Esophagus (tissue), 2 donors: Measurements from ENCODE around the gene ADGRF5. TPM values are rescaled to one million over a fixed set of nuclear protein-coding genes. Genes with fewer than 3 reads are reported as not detected.
A peak's percentile ranks its signal among the peaks of the same experiment; 100 is the strongest.

Experiments used
- H3K27ac ChIP-seq, 2 donors: one replicate each; pipeline ENCODE4 v1.5.1; 2013; ENCODE audit warnings: low read depth in 2 of 2, mild to moderate bottlenecking in 2 of 2, inconsistent platforms in 1 of 2, low read length in 1 of 2, moderate library complexity in 1 of 2
- H3K27me3 ChIP-seq, 2 donors: one replicate each; pipeline ENCODE4 v1.6.1; 2013; ENCODE audit warnings: low read length in 2 of 2, control low read depth in 1 of 2, mild to moderate bottlenecking in 1 of 2; ENCODE audit not compliant: insufficient read depth in 2 of 2, control insufficient read depth in 1 of 2
- H3K36me3 ChIP-seq, 2 donors: one replicate each; pipeline ENCODE4 v1.6.1; 2013; ENCODE audit warnings: low read length in 1 of 2; ENCODE audit not compliant: control insufficient read depth in 2 of 2, insufficient read depth in 2 of 2
- H3K4me1 ChIP-seq, 2 donors: one replicate each; pipeline ENCODE4 v1.6.1; 2013; ENCODE audit warnings: low read length in 1 of 2; ENCODE audit not compliant: control insufficient read depth in 2 of 2, insufficient read depth in 2 of 2
- H3K4me3 ChIP-seq, 2 donors: one replicate each; pipeline ENCODE4 v1.5.1; 2013; ENCODE audit warnings: low read length in 2 of 2, mild to moderate bottlenecking in 2 of 2, low read depth in 1 of 2, moderate library complexity in 1 of 2
- H3K9me3 ChIP-seq, 2 donors: one replicate each; pipeline ENCODE4 v1.6.1; 2013; ENCODE audit warnings: mild to moderate bottlenecking in 2 of 2, low read depth in 1 of 2, low read length in 1 of 2, moderate library complexity in 1 of 2; ENCODE audit not compliant: control insufficient read depth in 2 of 2, insufficient read depth in 1 of 2
- WGBS, 2 donors: extraction: QIAGEN DNeasy Blood & Tissue Kit; methylation state at CpG; one replicate each; pipeline ENCODE4 v1.1.7; 2013; 5-methylcytosine and 5-hydroxymethylcytosine counted together
- polyA plus RNA-seq, 2 donors: library from polyadenylated mRNA; stranded (reverse); fragments of 200-250 nt; gene quantifications; one replicate each; pipeline ENCODE4 v1.2.3, GENCODE V29; 2013
- donor health status: healthy with polysubstance abuse.
- donor health status: Bipolar disorder and iron deficiency.

The ADGRF5 gene
- polyA plus RNA-seq, 2 donors, result 1.7 to 2.2 TPM

DNA sequence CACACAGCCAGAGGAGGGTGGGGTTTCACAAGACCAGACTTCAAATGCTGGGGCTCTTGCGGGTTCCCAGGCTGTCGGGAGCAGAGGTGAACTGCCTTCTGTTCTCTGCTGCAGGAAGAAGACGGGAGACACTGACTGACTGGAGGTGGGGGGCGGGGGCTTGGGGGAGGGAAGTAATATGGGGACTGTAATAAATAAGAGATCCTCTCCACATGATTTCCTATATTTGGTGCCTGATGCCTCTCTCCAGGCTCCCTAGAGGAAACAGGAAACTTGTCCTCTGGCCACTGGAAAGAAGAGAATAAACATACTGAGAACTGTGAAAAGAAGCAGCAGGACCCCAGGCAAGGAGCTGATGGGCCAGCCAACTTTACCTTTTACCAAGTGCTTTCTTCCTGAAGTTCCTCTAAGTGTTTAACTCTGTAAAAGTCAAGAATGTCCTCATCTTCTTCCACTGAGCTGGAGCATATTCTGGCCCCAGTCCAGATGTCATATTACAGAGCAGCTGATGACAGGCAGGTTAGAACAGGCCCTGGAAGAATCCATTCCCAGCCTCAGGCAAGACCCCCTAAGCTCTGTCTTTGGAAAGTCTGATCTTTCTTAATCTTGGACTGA, 33.2 kb upstream of the ADGRF5 start:
- Histone ChIP-seq H3K4me1 (no peaks in the 10 kb centered on the region), H3K27ac (no peak overlapping the region), H3K9me3 (no peaks in the 10 kb centered on the region), H3K36me3 (no peaks in the 10 kb centered on the region), H3K27me3 (peaks cover 0 to 2% of the 10 kb centered on the region in 2 donors), H3K4me3 (no peak overlapping the region)
- WGBS, 2 donors, result 43 to 57% methylated on average over 4 of the region's 4 CpGs

DNA sequence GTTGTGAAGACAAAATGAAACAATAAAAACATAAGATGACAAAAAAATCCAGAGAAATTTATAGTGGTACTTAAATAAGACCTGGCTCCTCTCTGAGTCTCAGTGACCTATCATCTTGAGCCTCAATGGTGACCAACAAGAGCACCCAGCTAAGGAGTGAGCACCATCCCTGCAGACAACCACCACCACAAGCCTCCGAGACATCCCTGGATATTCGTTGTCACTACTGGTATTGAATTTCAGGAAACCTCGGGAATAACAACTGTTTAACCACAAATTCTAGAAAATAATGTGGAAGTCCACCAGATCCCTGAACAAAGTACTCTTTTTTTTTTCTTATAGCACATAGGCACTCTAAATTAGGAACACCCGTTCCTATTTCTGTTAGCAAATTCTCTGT, 32.2 kb upstream of the ADGRF5 start:
- H3K9me3 ChIP-seq, result no peaks in the 10 kb centered on the region
- H3K36me3 ChIP-seq, result no peaks in the 10 kb centered on the region
- H3K27ac ChIP-seq, result no peak overlapping the region
- no peaks in the 10 kb centered on the region for H3K4me1 ChIP-seq
- no peak overlapping the region for H3K4me3 ChIP-seq
- WGBS, 2 donors, result 76 to 85% methylated on average over 4 of the region's 4 CpGs
- peaks cover 0 to 2% of the 10 kb centered on the region in 2 donors for H3K27me3 ChIP-seq

DNA sequence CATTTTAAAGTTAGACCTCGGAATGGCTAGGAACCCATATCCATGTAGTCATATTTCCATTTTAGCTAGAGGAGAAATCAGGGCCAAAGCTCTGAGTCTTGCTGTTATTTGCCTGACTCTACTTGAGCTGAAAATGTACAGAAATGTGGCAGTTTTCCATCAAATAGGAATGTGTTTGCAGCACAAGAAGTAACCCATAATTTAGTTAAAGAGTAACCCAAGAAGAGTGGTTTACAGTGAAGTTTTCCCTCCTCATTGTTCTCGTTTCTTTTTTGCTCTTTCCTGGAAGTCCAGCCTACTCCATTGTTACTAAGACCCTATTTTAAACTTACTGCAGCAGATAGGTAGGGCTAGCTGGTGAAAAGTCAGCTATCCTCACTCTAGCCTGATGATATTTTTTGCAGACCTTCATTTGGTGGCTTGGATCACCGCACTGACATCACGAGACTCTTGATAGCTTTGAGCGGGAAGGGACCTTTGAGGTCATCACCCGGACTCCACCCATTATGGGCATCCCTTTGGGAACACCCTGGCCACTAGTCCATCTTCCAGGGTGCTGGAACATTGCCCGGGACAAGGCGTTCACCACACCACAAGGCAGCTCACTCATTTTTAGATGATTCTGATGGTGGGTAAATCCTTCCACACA, 28.0 kb upstream of the ADGRF5 start:
- WGBS, 2 donors, result 72 to 75% methylated on average over 8 of the region's 8 CpGs
- no peaks in the 10 kb centered on the region for H3K4me1 ChIP-seq
- H3K9me3 ChIP-seq, result no peaks in the 10 kb centered on the region
- no peak overlapping the region for H3K27ac ChIP-seq
- peaks cover 0 to 2% of the 10 kb centered on the region in 2 donors for H3K27me3 ChIP-seq
- H3K4me3 ChIP-seq, result no peak overlapping the region
- no peaks in the 10 kb centered on the region for H3K36me3 ChIP-seq

DNA sequence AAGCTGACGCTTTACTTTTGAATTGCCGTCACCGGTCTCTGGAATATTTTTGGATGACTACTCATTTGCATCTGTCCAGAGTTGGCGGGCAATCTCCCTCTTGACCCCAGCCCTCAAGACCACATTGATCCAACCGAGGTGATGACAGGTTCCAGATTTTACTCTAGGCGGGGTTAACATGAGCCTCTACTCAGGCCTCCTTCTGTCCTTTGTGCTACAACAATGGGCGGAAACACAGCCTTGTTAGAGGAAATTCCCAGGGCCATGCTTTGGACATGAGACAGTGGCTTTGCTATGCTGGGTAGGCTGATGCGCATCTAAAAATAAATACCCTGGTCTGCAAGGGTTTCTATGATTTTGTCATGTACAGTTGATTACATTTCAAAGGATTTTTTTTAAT, 27.0 kb upstream of the ADGRF5 start:
- WGBS, 2 donors, result 80 to 81% methylated on average over 8 of the region's 8 CpGs
- H3K36me3 ChIP-seq, result no peaks in the 10 kb centered on the region
- H3K27me3 ChIP-seq, result peaks cover 0 to 2% of the 10 kb centered on the region in 2 donors
- H3K4me3 ChIP-seq, result no peak overlapping the region
- no peaks in the 10 kb centered on the region for H3K9me3 ChIP-seq
- no peaks in the 10 kb centered on the region for H3K4me1 ChIP-seq
- H3K27ac ChIP-seq, result no peak overlapping the region

DNA sequence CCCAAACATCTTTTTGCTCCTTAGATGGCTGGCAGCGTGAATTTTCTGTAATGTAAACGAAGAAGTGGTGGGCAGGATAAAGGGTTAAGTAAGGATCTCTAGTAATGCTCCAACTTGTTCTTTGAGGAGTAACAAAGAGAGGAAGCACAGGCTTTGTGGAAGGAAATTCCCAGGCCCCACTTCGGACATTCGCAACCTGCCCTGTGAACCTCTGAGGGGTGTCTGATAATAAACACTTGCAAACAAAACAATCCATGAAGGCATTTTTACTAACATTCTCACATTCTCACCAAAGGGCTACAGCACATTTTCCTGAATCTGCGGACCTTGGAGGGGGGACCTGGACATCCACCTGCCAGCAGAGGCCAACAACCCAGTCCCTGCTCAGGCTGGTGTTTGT, 25.8 kb upstream of the ADGRF5 start:
- Histone ChIP-seq H3K27ac (peak overlapping the region in 1 of 2 donors; percentile 36), H3K4me1 (no peaks in the 10 kb centered on the region)
- 75 to 81% methylated on average over 5 of the region's 5 CpGs for WGBS, 2 donors

DNA sequence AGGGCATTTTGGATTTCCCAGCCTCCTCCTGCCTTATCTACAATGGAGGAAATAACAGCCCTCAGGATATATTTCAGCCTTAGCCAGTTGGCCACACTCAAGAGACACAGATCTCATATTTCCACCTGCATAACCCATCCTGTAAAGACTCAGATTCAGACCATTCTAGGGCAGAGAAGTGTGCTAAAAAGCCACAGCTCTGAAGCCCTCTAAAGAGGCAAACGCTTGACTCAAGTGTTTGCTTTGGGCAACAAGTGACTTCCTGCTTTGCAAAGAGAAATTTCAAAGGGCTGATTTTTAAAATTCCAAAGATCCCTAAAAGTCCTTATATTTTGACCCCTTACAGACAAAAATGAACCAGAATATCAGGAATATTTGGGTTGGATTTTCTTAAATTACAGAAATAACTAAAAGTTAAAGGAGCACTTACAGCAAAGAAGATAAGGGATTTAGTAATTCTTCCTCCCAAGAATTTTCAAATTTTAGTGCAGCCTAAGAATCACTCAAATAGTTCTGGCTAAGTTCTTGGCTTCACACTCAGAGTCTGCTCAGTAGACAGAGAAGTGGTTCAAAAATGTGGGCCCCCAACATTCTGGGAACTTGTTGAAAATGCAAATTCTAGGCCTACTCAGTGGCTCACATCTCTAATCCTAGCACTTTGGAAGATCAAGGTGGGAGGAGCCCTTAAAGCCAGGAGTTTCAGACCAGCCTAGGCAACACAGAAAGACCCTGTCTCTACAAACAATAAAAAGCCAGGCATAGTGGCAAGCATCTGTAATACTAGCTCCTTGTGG, 18.9 kb upstream of the ADGRF5 start:
- Histone ChIP-seq H3K27me3 (no peaks in the 10 kb centered on the region), H3K9me3 (no peaks in the 10 kb centered on the region), H3K36me3 (no peaks in the 10 kb centered on the region), H3K27ac (no peak overlapping the region), H3K4me1 (no peaks in the 10 kb centered on the region), H3K4me3 (no peak overlapping the region)
- WGBS, 2 donors, result 61 to 64% methylated on average over 1 of the region's 1 CpG

More for the DNA sequence above, 25.8 kb upstream of the ADGRF5 start:
- H3K9me3 ChIP-seq, result no peaks in the 10 kb centered on the region
- no peak overlapping the region for H3K4me3 ChIP-seq
- H3K36me3 ChIP-seq, result no peaks in the 10 kb centered on the region
- H3K27me3 ChIP-seq, result peaks cover 0 to 2% of the 10 kb centered on the region in 2 donors

DNA sequence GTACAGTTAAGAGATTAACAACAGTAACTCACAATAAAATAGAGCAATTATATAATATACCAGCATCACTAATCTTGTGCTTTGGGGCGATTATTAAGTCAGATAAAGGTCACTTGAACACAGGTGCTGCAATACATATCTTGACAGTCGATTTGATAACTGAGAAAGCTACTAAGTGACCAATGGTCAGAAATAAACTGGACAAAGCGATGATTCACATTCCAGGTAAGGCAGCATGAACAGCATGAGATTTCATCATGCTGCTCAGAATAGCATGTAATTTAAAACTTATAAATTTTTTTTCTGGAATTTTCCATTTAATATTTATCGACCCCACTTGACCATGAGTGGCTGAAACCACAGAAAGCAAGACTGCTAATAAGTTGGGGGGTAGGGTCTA, 15.9 kb upstream of the ADGRF5 start:
- H3K27me3 ChIP-seq, result no peaks in the 10 kb centered on the region
- no peak overlapping the region for H3K27ac ChIP-seq
- no peaks in the 10 kb centered on the region for H3K4me1 ChIP-seq
- H3K4me3 ChIP-seq, result no peak overlapping the region
- H3K9me3 ChIP-seq, result no peaks in the 10 kb centered on the region
- WGBS, 2 donors, result 81 to 84% methylated on average over 4 of the region's 4 CpGs
- no peaks in the 10 kb centered on the region for H3K36me3 ChIP-seq

DNA sequence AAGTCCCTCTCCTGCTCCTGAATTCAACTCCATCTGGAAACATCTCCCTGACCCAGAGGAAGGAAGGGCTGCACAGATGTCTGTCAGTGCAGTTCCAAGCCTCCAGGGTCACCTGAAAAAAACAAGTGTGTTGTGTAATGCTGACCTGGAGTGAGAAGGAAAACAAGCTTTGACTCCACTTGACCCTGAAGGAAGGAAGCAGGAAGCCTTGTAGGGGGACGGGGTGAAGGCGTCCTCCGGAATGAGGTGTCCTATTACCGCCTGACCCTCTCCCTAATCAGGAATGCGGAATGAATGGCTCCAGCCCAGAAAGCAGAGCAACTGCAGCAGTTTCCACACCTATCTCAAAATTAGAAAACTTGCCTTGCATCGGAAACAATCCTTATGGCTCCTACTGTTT, 13.9 kb upstream of the ADGRF5 start:
- Histone ChIP-seq H3K27me3 (no peaks in the 10 kb centered on the region), H3K9me3 (no peaks in the 10 kb centered on the region), H3K36me3 (no peaks in the 10 kb centered on the region), H3K4me3 (no peak overlapping the region), H3K4me1 (no peaks in the 10 kb centered on the region), H3K27ac (no peak overlapping the region)
- 81 to 88% methylated on average over 6 of the region's 6 CpGs for WGBS, 2 donors

DNA sequence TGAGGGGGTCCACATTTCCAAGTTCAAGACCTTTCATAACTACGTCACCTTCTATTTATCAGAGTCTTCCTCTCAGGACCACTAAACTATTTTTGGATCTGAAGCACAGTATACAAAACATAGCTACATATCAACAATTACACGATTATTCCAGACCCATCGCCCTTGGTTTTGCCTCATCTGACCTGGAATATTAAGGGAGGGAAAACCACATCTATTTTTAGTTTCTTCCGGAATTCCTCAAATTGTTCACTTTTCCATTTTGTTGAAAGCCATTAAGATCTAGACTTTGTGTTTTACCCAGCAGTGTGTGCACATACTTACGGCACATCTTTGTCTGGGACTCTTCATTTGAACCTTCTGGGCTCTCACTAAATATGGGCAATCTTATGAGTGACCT, 12.0 kb upstream of the ADGRF5 start:
- no peaks in the 10 kb centered on the region for H3K27me3 ChIP-seq
- H3K27ac ChIP-seq, result no peak overlapping the region
- H3K36me3 ChIP-seq, result no peaks in the 10 kb centered on the region
- no peaks in the 10 kb centered on the region for H3K9me3 ChIP-seq
- no peak overlapping the region for H3K4me3 ChIP-seq
- H3K4me1 ChIP-seq, result no peaks in the 10 kb centered on the region
- WGBS, 2 donors, result 82 to 86% methylated on average over 5 of the region's 5 CpGs
